Activated CD4-positive, alpha-beta T cell treated with anti-CD3 and anti-CD28 coated beads for 1 hour (primary cell): ENCODE measurements around the gene B3GNT8.
"Not testable (repeated sequence)": the region's sequence is repeated elsewhere in the genome, so short reads cannot be mapped to it uniquely, and the experiment has no call there.

Source experiments
- DNase-seq: peaks from one replicate; pipeline ENCODE4 v3.0.0-alpha.2; 2020

Gene B3GNT8

DNA sequence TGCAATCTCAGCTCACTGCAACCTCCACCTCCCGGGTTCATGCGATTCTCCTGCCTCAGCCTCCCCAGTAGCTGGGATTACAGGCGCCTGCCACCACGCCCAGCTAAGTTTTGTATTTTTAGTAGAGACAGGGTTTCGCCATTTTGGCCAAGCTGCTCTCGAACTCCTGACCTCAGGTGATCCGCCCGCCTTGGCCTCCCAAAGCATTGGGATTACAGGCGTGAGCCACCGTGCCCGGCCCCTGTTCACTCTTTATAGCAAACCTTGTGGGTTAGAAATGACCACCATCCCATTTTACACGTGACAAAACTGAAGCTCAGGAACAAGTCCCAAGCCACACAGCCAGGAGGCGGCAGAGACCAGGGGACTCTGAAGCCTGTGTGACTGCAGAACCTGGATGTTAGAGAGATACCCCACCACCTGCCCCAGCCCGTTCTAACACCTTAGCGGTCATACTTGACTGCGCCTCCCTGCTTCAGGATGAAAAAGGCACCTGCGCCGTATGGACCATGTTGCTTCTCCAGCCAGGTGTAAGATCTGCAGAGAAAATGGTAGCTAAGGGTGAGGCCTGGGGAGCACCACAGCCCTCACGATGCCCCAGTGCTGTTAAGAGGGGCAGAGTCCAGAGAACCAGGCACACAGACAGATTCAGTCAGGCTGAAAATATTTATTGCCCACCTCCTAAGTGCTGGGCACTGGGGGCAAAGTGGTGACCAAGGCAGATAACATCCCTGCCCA, 8.9 kb upstream of the B3GNT8 start:
- DNase-seq = no peak

DNA sequence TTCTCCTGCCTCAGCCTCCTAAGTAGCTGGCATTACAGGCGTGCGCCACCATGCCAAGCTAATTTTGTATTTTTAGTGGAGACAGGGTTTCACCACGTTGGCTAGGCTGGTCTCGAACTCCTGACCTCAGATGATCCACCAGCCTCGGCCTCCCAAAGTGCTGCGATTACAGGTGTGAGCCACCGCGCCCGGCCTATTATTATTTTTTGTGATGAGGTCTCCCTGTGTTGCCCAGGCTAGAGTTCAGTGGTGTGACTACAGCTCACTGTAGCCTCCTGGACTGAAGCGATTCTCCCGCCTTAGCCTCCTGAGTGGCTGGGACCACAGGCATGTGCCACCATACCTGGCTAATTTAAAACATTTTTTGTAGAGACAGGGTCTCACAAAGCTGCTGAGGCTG, 8.2 kb upstream of the B3GNT8 start:
- DNase-seq = not testable (repeated sequence)

DNA sequence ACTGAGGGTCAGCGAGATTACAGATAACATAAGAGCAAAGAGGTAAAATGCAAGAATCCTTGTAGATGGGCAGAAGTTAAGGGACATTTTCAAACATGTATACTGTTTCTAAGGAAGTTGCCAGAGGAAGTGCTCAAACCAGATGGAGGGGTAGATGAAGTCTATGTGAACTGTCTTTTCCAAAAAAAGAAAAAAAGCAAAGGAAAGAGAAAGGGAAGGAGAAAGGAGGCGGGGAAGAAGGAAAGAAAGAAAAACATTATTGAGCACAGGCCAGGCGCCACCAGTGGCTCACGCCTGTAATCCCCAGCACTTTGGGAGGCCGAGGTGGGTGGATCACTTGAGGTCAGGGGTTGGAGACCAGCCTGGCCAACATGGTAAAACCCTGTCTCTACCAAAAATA, 7.3 kb upstream of the B3GNT8 start:
- no peak for DNase-seq

DNA sequence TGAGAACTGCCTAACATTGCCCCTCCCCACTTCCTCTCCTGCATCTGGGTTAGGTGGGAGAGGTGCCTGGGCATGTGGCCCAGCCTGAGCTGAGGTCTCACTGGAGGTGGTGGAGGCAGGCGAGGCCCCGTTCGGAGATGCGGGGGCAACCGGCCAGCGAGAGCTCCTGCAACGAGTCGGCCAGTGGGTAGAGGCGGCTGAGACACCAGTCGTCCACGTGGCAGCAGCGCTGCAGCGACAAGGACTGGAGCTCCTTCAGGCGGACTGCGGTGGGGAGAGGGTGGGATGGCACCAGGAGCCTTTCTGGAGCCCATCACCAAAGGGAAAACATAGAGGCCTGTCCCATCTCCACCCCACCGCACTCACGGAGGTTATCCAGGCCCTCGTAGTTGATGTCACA, 6.0 kb upstream of the B3GNT8 start:
- DNase-seq = no peak

DNA sequence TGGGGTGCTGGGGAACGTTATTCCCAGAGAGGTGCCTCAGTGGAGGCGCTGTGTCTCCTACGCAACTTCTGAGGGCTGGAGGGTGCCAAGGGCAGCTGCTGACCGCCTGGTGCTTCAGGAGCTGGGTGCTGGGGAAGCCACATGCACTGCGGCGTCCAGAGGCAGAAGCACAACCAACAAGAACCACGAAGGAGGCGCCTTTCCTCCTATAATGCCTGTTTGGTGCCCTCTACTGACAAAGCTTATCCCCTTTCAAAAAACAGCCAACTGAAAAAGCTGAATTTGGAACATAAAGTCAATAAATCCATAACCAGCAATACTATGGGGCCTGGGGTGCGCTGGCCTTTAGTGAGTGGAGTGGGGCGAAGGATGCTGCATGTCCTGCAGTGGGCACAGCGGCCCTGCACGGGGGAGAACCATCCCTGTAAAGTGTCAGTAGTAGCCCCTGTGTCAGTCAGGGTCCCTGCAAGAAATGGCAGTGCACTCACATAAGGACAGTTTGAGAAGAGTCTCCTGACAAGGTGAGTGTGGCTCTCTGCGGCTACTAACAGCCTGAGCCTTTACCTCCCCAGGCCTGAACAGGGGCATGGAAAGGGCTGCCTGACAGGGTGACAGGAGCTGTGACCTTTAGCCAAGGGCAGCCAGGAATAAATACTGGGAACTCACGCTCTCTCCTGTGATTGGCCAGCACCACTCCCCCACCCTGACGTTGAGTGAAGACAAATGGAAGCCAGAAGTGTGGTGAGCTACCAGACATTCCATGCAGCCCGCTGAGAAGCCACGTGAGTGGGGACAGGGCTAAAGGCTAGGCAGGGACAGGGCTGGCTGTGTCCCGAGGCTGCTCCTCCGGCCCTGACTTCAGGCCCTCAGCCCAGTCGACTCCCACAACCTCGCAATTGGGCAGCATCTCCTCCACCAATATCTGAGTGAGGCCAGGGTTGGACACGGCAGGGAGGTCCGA, 4.5 kb upstream of the B3GNT8 start:
- DNase-seq = no peak

DNA sequence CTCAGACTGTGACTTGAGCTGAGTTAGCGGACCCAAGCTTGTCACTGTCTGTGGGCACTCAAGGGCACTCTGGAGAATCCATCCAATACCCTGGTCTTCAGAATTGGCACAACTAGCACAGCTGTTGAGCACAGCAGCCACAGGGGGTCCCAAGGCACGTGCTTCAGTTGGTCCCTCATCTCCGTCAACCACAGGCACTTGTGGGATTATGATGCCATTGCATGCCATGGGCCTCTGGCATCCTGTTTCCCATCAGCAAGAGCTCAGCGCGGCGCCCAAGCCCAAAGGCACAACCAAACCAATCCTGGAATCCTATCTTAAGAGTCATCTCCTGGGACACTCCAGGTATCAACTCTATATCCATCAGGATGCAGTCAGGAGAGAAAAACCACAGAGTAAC, 3.7 kb upstream of the B3GNT8 start:
- DNase-seq = no peak

DNA sequence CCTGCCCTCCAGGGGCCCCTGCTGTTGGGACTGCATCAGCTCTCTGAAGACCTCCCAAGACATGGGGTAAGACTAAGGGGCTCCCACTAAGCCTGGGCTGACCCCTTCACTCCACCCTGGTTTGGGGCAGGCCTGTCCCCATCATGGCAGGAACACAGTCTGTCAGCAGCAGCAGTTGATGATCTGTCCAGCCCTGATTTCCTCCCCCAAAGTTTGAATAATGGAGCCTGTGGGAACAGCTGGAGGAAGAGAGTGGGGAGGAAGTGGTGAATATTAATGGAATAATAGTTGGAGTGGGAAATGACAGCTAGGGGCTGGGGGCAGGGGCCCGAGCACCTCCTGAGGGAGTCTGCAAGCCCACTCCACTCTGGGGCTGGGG, 1.3 kb upstream of the B3GNT8 start:
- DNase-seq = no peak

DNA sequence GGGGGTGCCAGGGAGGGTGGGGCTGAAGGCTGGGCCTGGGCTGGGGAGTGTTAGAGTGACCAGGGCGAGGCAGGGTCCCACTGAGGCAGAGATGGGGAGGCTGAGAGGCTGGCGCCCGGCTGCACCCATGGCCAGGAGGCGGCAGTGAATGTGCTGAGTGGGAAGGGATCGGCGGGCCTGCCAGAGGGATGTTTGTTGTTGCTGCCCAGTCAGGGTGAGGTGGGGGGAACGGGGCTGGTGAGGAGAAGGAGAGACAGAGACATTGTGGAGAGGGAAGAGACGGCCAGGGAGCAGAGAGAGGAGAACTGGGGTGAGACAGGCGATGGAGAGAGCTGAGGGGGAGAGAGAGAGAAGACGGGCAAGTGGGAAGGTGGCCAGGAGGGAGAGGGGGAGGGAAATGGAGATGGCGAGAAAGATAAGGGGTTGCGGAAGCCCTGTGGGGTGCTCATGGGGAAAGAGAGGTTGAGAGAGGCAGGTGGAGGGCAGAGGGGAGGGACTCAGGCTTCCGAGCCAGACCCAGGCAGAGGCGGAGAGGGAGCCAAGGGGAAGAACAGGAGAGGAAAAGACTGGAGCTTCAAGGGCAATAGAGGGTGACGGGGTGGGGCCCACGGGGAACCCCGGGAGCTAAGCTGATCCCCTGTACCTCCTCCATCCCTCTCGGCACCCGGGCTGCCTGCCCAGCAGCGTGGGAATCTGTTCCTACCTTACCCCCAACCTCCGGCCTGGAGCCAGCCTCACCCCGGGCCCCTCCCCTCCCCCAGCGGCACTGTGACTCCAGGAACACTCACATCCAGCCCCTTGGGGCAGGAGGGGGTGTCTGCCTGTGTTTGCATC, 690 bp upstream of the B3GNT8 start:
- no peak for DNase-seq

DNA sequence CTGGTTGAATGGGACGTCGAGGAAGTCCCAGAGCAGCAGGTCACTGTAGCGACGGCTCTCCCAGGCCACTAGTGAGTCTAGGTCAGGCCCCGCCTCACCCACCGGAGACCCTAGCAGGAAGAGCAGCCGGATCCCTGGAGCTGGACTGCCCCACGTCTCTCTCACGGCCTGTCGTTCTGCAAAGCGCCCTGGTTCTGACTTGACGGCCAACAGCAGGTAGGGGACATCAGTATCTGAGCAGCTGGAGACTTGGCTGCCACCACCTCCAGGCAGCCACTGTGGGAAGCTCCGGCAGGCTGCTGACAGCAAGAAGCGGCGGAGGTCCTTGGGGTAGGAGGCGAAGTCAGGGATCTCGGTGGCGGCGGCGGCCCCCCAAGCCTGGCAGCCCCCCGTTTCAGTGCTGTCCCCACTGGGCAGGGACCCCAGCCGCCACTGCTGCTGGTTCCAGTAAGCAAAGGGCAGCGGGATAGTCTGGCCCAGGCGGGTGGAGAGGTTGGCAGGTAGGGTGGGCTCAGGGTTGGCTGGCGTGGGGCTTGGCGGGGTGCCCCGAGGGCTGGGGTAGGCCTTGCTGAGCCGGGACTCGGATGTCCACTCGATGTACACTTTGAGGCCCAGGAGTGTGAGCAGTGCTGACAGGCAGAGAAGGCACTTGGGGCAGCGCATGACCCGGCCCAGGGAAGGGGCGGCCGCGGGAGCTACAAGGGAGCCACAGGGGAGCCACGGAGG, 895 bp downstream of the B3GNT8 start:
- no peak for DNase-seq

DNA sequence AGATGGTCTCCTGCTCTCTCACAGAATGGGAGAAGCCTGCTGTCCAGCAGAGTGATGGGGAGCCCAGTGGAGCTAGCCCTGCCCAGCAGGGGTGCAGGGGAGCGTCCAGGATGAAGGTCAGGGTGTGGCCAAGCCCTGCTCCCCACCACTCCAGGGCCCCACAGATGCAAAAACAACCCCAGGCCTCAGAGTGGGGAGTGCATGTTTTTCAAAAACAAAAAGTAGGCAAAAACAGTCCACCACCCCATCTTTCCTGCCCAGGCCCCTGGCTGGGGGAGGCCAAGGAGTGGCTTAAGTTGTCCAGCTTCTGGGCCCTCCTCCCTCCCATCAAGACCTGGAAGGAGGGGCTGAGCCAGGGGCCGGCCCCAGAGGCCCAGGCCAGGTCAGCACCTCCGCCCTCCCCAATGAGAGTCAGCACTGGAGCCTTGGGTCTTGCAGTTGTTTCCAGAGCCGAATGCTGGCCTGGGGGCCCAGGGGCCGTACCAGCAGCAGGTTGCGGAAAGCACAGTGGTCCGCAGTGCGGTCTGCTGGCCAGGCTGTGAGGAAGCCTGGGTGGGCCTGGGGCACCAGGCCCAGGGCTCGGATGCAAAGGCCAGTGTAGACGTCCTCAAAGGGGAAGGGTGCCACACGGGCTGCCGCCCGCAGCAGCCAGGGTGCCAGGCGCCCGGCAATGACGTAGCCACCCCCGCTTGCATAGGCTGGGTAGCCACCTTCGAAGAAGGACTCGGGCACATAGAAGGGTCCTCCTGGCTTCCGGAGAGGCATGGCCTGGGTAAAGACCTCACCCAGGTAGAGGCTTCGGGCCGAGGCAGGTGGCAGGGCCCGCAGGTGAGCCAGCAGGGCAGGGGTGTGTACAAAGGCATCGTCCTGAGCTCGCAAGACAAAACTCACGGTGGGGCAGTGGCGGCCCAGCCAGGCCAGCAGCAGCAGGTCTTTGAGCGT, 1.7 kb downstream of the B3GNT8 start:
- no peak for DNase-seq

DNA sequence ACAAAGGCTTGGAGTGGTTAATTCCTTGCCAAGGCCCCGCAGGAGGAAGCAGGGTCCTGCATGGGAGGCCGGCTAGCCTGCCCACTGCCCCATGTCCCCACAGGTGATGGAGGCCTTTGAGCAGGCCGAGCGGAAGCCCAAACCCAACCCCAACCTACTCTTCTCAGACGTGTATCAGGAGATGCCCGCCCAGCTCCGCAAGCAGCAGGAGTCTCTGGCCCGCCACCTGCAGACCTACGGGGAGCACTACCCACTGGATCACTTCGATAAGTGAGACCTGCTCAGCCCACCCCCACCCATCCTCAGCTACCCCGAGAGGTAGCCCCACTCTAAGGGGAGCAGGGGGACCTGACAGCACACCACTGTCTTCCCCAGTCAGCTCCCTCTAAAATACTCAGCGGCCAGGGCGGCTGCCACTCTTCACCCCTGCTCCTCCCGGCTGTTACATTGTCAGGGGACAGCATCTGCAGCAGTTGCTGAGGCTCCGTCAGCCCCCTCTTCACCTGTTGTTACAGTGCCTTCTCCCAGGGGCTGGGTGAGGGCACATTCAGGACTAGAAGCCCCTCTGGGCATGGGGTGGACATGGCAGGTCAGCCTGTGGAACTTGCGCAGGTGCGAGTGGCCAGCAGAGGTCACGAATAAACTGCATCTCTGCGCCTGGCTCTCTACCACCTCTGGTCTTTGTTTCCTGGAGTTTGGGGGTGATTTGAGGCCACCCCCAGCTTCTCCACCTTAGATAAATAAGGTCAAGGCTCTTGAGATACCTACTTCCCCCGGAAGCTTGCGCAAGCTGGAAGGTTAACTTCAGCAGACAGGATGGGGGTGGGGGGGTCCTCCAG, 2.6 kb downstream of the B3GNT8 start:
- no peak for DNase-seq

DNA sequence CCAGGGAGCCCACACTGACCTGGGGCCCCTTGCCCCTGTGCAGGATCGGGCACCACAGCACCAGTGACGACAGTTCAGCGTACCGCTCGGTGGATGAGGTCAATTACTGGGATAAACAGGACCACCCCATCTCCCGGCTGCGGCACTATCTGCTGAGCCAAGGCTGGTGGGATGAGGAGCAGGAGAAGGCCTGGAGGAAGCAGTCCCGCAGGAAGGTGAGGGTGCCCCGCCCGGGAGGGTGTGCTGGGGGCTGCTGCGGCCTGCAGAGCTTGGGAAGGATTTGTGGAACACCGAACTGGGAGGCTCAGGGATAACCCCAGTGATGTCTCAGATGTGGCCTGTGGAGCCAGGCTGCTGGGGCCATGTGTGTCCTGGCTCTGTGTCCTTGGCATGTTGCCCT, 4.2 kb downstream of the B3GNT8 start:
- no peak for DNase-seq

DNA sequence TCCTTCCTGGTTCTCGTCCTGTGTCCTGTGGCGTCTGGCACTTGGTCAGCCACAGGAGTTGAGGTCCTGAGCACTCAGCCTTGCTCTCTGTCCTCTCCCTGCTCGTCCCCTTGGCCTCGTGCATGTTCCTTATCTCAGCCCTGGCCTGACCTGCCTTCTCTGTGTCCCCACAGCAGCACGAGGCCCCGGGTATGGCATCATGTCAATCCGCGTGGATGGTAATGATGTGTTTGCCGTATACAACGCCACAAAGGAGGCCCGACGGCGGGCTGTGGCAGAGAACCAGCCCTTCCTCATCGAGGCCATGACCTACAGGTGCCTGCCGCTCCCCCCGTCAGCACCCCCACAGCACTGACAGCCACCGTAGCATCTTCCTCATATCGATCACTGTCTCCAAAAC, 4.7 kb downstream of the B3GNT8 start:
- DNase-seq = no peak

DNA sequence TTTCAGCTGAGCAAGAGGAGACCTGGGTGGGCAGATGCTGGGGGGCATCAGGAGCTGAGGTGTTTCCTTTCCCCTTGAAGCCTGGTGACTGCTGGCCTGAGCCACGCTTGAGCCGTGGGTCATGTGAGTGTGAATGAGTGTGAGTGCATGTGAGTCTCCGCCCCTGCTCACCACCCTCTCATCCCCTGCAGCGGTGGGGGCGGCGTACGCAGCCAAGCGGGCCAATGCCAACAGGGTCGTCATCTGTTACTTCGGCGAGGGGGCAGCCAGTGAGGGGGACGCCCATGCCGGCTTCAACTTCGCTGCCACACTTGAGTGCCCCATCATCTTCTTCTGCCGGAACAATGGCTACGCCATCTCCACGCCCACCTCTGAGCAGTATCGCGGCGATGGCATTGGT, 5.2 kb downstream of the B3GNT8 start:
- DNase-seq = no peak

DNA sequence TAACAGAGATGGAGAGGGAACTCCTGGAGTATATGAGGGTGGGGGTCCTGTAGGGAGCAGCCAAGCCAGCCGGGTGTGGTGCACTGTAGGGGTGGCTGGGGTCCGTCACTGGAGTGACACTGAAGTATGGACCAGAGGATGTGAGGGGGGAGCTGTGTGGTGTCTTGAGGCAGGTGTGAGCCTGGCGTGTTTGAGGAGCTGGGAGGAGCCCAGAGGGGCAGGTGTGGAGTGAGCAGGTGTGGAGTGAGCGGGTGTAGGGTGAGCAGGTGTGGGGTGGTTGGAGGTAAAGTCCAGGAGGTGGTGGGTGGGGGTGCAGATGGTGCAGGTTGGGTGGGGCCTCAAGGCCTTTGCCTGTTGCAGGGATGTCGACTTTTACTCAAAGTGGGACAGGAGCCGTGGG, 5.9 kb downstream of the B3GNT8 start:
- no peak for DNase-seq

DNA sequence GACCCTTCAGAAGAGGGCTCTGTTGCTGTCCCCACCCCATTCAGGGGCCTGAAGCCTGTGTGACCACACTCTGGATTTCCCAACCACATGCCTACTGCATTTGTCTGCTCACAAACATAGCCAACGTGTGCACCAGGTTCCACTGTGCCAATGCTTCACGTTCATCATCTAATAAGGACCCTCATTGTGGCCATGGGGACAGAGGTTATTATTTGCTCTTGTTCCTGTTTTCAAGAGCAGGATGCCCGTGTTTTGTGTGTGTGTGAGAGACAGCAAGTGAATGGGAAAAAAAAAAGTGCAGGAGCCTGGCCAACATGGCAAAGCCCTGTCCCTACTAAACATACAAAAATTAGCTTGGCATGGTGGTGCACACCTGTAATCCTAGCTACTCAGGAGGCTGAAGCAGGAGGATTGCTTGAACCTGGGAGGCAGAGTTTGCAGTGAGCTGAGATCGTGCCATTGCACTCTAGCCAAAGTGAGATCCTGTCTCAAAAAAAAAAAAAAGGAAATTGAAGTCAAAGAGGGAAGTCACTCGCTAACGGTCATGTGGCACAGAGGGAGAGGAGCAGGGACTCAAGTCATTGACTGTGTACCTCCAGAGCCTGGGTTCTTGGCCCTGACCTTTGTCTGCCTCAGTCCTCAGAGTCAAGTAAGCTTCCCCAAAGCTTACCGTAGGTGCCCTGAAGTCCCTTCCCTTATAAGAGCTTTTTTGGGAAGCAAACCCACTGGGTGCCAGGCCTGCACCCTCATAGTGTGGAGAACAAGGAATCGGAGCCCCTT, 6.9 kb downstream of the B3GNT8 start:
- no peak for DNase-seq

DNA sequence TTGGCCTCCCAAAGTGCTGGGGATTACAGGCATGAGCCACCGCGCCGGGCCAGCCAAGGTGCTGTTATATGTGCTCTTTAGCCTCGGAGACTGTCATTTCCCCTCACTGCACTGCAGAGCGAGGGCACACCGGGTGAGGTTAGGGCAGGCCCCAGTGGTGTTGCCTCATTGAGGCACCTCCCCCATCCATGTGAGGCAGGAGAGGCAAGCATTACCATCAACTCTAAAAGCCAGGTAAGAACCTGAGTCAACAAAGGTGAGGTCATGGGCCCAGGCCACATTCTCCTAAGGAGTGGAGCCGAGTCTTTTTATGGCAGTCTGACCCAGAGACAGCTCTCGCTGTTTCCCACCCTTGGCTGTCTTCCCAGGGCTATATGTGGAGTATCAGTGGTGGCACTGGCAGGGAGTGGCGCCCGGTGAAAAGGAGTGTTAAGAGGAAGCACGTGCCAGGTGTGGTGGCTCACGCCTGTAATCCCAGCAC, 10.9 kb downstream of the B3GNT8 start:
- no peak for DNase-seq

DNA sequence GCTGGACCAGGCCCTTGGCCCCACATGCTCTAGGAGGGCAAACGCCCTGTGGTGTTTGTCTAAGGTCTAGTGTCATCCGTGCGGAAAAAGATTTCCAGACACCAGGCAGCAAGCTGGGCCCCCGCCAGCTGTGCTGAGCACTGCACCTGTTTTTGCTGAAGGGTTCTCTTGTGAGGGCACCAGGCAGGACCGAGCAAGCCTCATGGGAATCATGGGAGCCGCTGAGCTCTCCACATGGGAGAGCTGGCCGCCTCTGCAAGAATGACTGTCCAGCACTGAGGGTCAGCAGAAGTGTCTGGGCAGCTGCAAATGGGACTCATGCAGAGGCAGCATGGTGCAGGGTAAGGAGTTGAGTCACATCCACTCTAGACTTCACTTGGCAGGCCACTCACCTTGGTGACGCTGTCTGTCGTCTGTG, 12.0 kb downstream of the B3GNT8 start:
- no peak for DNase-seq

DNA sequence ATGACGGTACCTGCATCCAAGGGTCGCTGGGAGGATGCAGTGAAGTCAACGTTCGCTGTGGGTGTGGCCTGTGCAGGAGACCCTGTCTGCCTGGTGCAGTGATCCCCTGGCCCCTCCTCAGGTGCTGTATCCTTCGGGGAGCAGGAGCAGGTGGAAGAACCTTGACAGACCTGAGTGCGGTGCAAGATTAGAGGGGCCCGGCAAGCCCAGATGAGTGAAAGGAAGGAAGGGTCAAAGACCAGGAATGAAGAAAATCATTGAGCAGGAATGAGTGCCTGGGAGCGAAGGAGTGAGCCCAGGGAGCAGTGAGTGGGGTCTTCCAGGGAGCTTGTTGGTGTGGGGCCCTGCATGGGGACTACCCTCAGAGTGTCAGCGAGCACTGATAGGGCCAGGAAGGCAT, 12.7 kb downstream of the B3GNT8 start:
- no peak for DNase-seq

DNA sequence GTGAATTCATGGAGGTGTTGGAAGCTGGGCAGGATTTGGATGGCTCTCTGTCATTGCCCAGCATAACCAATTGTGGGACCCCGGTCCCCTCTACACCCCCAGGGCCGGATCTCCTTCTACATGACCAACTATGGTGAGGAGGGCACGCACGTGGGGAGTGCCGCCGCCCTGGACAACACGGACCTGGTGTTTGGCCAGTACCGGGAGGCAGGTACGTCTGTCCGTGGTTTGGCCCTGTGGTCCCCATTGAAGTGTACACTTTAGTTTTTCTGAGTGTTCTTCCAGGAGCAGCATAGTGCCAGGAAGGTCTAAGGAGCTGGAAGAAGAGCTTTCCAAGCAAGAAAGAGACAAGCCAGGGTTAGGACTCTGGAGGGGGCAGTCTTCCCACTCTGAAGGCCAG, 13.2 kb downstream of the B3GNT8 start:
- no peak for DNase-seq
